A673 (cell line): ENCODE data around the gene BCL2A1. TPM values are rescaled to one million over a fixed set of nuclear protein-coding genes. Genes with fewer than 3 reads are reported as not detected.

Experiments
- BruUV-seq: library from RNA; stranded (reverse); fragments of 400-500 nt; replicated peaks from 2 replicates; lab custom pipeline; 2021; lab: Mats Ljungman, UMichigan
- CTCF ChIA-PET: fragments of 300-600 bp; sonication (Branson Sonifier 250); formaldehyde crosslinking; loops from one replicate; lab custom pipeline; 2022; ENCODE audit warnings: antibody characterized with exemption; lab: Charles Lee
- POLR2A ChIA-PET: fragments of 300-600 bp; sonication (Branson Sonifier 250); formaldehyde crosslinking; loops from one replicate; lab custom pipeline; 2022; ENCODE audit warnings: antibody characterized with exemption; ENCODE audit not compliant: low non-redundant PET; lab: Charles Lee
- DNase-seq: peaks from one replicate; pipeline ENCODE4 v3.0.0-alpha.2; 2015; ENCODE audit warnings: low spot score
- H3K27ac ChIP-seq: fragments of 200-600 bp; sonication (generic); 2 replicates; pipeline ENCODE4 v1.5.1; 2016; ENCODE audit warnings: mixed run types, low read depth, mild to moderate bottlenecking, mixed read lengths, antibody characterized with exemption, low read length; ENCODE audit not compliant: poor library complexity, severe bottlenecking
- H3K27me3 ChIP-seq: fragments of 200-600 bp; sonication (generic); replicated peaks from 2 replicates; pipeline ENCODE4 v1.6.1; 2017; ENCODE audit warnings: mixed run types, low read depth, mild to moderate bottlenecking, mixed read lengths, antibody characterized with exemption, low read length; ENCODE audit not compliant: insufficient read depth, poor library complexity
- H3K36me3 ChIP-seq: fragments of 200-600 bp; sonication (generic); 2 replicates; pipeline ENCODE4 v1.6.1; 2016; ENCODE audit warnings: mixed run types, mild to moderate bottlenecking, mixed read lengths, antibody characterized with exemption, low read length; ENCODE audit not compliant: insufficient read depth, poor library complexity, severe bottlenecking
- H3K4me1 ChIP-seq: fragments of 200-600 bp; sonication (generic); 2 replicates; pipeline ENCODE4 v1.6.1; 2017; ENCODE audit warnings: mixed run types, mild to moderate bottlenecking, mixed read lengths, antibody characterized with exemption, low read length; ENCODE audit not compliant: insufficient read depth, poor library complexity, severe bottlenecking
- H3K4me3 ChIP-seq: fragments of 200-600 bp; sonication (generic); 2 replicates; pipeline ENCODE4 v1.5.1; 2016; ENCODE audit warnings: low read depth, mixed run types, mild to moderate bottlenecking, mixed read lengths, low read length; ENCODE audit not compliant: poor library complexity, severe bottlenecking
- H3K9me3 ChIP-seq: fragments of 200-600 bp; sonication (generic); 2 replicates; pipeline ENCODE4 v1.6.1; 2016; ENCODE audit warnings: mixed run types, low read depth, mild to moderate bottlenecking, mixed read lengths, antibody characterized with exemption, low read length; ENCODE audit not compliant: poor library complexity, severe bottlenecking
- EZH2 ChIP-seq: fragments of 200-600 bp; sonication (generic); IDR thresholded peaks from 2 replicates; pipeline ENCODE4 v1.6.1; 2017; ENCODE audit warnings: borderline replicate concordance, low read depth, mild to moderate bottlenecking, mixed read lengths, antibody characterized with exemption, low read length; ENCODE audit not compliant: poor library complexity, severe bottlenecking
- intact Hi-C: fragments of 100-400 bp; cut with micrococcal nuclease; formaldehyde crosslinking; loops from one replicate; pipeline ENCODE4 v1.10.0; 2022; ENCODE audit not compliant: unreplicated experiment
- total RNA-seq: library from RNA; stranded (reverse); gene quantifications from 2 replicates; pipeline ENCODE4 v1.2.3, GENCODE V29; 2021
- TF ChIP-seq, protein P1 (sequence below): fragments of 300-800, 200-600 bp; sonication (generic); conservative IDR thresholded peaks from 2 replicates; pipeline ENCODE4 v1.5.1; 2017; ENCODE audit warnings: low read depth, mild to moderate bottlenecking, antibody characterized with exemption, low read length, moderate library complexity, mixed read lengths

The BCL2A1 gene
- total RNA-seq, 1 experiment from 2014 or later: not detected

- DNase-seq: no peak
- no peaks in the 10 kb centered on the region for H3K27me3 ChIP-seq
- ChIA-PET CTCF (no interaction called here), POLR2A (no interaction called here)
- peak overlapping the region; percentile 78 for H3K27ac ChIP-seq
- BruUV-seq: no TSS peak
- H3K9me3 ChIP-seq: peaks cover 25% of the 10 kb centered on the region
- peaks cover 9% of the 10 kb centered on the region for H3K36me3 ChIP-seq
- H3K4me1 ChIP-seq: no peaks in the 10 kb centered on the region
- intact Hi-C loops: loop anchor here (10.0 kb wide), 1 partner anchor 130 kb away; the partner anchor contains the start of gene ZFAND6
- TF ChIP-seq, protein P1, sequence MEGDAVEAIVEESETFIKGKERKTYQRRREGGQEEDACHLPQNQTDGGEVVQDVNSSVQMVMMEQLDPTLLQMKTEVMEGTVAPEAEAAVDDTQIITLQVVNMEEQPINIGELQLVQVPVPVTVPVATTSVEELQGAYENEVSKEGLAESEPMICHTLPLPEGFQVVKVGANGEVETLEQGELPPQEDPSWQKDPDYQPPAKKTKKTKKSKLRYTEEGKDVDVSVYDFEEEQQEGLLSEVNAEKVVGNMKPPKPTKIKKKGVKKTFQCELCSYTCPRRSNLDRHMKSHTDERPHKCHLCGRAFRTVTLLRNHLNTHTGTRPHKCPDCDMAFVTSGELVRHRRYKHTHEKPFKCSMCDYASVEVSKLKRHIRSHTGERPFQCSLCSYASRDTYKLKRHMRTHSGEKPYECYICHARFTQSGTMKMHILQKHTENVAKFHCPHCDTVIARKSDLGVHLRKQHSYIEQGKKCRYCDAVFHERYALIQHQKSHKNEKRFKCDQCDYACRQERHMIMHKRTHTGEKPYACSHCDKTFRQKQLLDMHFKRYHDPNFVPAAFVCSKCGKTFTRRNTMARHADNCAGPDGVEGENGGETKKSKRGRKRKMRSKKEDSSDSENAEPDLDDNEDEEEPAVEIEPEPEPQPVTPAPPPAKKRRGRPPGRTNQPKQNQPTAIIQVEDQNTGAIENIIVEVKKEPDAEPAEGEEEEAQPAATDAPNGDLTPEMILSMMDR: no peak
- no peak for TF ChIP-seq EZH2
- peak overlapping the region; percentile 92 for H3K4me3 ChIP-seq
Measured at GRCh38 chr15:79924379-79924778, 46.6 kb downstream of the BCL2A1 start.

GRCh38 chr15:79923515-79924169 lies 47.4 kb downstream of the BCL2A1 start:
- intact Hi-C loops: loop anchor here (10.0 kb wide), 1 partner anchor 131 kb away; the partner anchor contains the start of gene ZFAND6
- CTCF ChIA-PET: interaction anchor here (0.6 to 0.9 kb wide), 2 partner anchors 27 to 120 kb away, joined by 3 read pairs; partner anchors contain the start of gene MTHFS
- TF ChIP-seq EZH2: no peak
- TF ChIP-seq, protein P1: no peak
- H3K4me3 ChIP-seq: peak overlapping the region; percentile 92
- H3K27ac ChIP-seq: peak overlapping the region; percentile 78
- H3K4me1 ChIP-seq: no peaks in the 10 kb centered on the region
- H3K9me3 ChIP-seq: peaks cover 31% of the 10 kb centered on the region
- POLR2A ChIA-PET: interaction anchor here (0.6 to 0.7 kb wide), 3 partner anchors 36 to 311 kb away, joined by 3 read pairs; no protein-coding TSS in a partner anchor
- peak; percentile 97 for DNase-seq
- no TSS peak for BruUV-seq
- H3K36me3 ChIP-seq: peaks cover 9% of the 10 kb centered on the region
- H3K27me3 ChIP-seq: no peaks in the 10 kb centered on the region

GRCh38 chr15:79923079-79923514 lies 47.9 kb downstream of the BCL2A1 start:
- ChIA-PET POLR2A (interaction anchor here (0.6 to 0.7 kb wide), 3 partner anchors 36 to 312 kb away, joined by 3 read pairs; no protein-coding TSS in a partner anchor), CTCF (interaction anchor here (0.6 to 0.9 kb wide), 2 partner anchors 26 to 121 kb away, joined by 3 read pairs; partner anchors contain the start of gene MTHFS)
- no peaks in the 10 kb centered on the region for H3K27me3 ChIP-seq
- DNase-seq: peak; percentile 57
- H3K4me1 ChIP-seq: no peaks in the 10 kb centered on the region
- BruUV-seq: no TSS peak
- peak overlapping the region; percentile 92 for H3K4me3 ChIP-seq
- intact Hi-C loops: loop anchor here (10.0 kb wide), 1 partner anchor 132 kb away; the partner anchor contains the start of gene ZFAND6
- H3K27ac ChIP-seq: peak overlapping the region; percentile 78
- TF ChIP-seq, protein P1: no peak
- TF ChIP-seq EZH2: no peak
- peaks cover 9% of the 10 kb centered on the region for H3K36me3 ChIP-seq
- peaks cover 31% of the 10 kb centered on the region for H3K9me3 ChIP-seq
